ENCODE data around the gene PTH1R. TPM values are rescaled to one million over a fixed set of nuclear protein-coding genes. Genes with fewer than 3 reads are reported as not detected.
A peak's percentile ranks its signal among the peaks of the same experiment; 100 is the strongest.

Gene PTH1R
- polyA plus RNA-seq, 1 donor (not counting 4 experiments of a cell fraction or from before 2014, with no cell fraction given), result not detected

DNA sequence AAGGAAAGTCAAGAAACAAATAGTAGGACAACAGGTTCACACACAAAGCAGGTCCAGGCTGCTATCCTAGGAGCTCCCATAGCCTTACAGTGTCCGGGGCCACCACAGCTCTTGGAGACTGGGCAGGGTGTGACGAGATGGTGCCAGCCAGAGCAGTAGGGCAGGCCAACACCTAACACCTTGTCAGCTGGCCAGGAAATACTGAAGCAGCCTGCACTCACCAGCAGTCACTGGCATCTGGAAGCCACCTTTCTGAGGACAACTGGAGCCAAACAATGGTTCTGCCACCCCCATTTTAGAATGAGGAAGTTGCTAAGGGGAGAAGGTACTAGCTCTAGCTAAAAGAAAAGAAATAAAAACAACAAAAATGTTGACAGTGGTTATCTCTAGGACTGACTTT is 51.8 kb downstream of the PTH1R start:
- no peaks in the 10 kb centered on the region for H3K27me3 ChIP-seq (ENCODE audit: control insufficient read depth, extremely low read depth, insufficient read depth, low read length)
- H3K4me2 ChIP-seq (ENCODE audit: control insufficient read depth, extremely low read depth, insufficient read depth, low read depth, low read length), result no peak overlapping the region
- FAIRE-seq (no peak), DNase-seq (ENCODE audit: low read depth, low spot score) (no peak)
- H3K9ac ChIP-seq (ENCODE audit: control insufficient read depth, extremely low read depth, insufficient read depth, low read length), result no peak overlapping the region
- peaks cover 55% of the 10 kb centered on the region for H3K79me2 ChIP-seq (ENCODE audit: control insufficient read depth, insufficient read depth, low read length)
- no peak overlapping the region for H3K4me3 ChIP-seq (ENCODE audit: control insufficient read depth in 2 of 3, extremely low read depth in 1 of 3, insufficient read depth in 2 of 3, low read depth in 1 of 3, low read length in 3 of 3)
- no peaks in the 10 kb centered on the region for H4K20me1 ChIP-seq (ENCODE audit: control insufficient read depth, extremely low read depth, insufficient read depth, low read length)
- H3K4me1 ChIP-seq (ENCODE audit: control insufficient read depth, extremely low read depth, insufficient read depth, low read length), result peaks cover 31% of the 10 kb centered on the region
- no peaks in the 10 kb centered on the region for H3K9me3 ChIP-seq (ENCODE audit: control insufficient read depth, low read depth, low read length)
- peaks cover 9% of the 10 kb centered on the region for H3K9me1 ChIP-seq (ENCODE audit: control insufficient read depth, extremely low read depth, insufficient read depth, low read length)
- TF ChIP-seq, protein P1, sequence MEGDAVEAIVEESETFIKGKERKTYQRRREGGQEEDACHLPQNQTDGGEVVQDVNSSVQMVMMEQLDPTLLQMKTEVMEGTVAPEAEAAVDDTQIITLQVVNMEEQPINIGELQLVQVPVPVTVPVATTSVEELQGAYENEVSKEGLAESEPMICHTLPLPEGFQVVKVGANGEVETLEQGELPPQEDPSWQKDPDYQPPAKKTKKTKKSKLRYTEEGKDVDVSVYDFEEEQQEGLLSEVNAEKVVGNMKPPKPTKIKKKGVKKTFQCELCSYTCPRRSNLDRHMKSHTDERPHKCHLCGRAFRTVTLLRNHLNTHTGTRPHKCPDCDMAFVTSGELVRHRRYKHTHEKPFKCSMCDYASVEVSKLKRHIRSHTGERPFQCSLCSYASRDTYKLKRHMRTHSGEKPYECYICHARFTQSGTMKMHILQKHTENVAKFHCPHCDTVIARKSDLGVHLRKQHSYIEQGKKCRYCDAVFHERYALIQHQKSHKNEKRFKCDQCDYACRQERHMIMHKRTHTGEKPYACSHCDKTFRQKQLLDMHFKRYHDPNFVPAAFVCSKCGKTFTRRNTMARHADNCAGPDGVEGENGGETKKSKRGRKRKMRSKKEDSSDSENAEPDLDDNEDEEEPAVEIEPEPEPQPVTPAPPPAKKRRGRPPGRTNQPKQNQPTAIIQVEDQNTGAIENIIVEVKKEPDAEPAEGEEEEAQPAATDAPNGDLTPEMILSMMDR (optimal IDR thresholded peaks at IDR 0.05 in 1 of 3, IDR thresholded peaks at IDR 0.05 in 1 of 3, conservative IDR thresholded peaks at IDR 0.05 in 1 of 3; ENCODE audit: extremely low read depth in 1 of 3, insufficient read depth in 2 of 3, low read length in 3 of 3), result no peak
- no peak for TF ChIP-seq EZH2 (IDR thresholded peaks at IDR 0.05; ENCODE audit: low read length)
- H2AFZ ChIP-seq (ENCODE audit: control insufficient read depth, low read length), result no peak overlapping the region
- dilution Hi-C loops (cut with MboI; ENCODE audit: extremely low pct_ligation_motif_present, low sequenced_read_pairs), result no loop called here
- no peak overlapping the region for H3K27ac ChIP-seq (ENCODE audit: control insufficient read depth, insufficient read depth, low read length)
- peaks cover 19 to 29% of the 10 kb centered on the region in 2 experiments for H3K36me3 ChIP-seq (ENCODE audit: control insufficient read depth in 2 of 2, extremely low read depth in 1 of 2, insufficient read depth in 2 of 2, low read length in 2 of 2)

DNA sequence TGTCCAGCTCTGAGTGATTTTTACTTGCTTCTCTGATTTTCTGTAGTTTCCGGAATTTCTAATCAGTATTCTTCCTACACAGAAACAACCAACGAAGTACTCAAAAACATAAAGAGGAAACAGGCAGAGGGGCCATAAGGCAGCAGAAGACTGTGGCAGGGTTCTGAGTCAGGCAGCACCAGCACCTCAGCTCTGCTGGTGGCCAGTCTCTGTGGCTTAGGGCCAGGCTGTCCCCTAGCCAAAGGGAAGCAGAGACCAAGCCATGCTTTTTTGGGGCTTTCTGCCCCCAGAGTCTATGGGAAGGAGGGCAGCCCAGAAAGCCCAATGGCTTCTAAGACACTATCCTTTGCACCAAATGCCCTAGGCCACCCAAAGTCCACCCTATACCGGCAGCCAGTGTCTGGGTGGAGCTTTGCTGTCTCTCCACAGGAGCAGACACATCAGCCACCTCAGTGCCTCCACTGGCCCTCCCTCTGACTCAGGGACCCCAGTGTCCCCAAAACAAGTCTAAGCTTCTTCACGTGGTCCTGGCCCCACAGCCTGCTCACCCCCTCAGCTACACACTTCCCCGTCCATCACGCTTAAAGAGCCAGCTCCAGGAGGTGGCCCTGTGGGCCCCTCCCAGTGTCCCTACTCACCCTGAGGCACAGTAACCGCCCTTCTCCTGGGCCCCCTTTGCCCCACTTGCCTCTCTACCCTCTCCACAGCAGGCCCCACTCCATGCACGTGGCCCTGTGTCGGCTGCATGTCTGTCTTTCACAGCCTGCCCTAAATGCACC is 52.8 kb downstream of the PTH1R start:
- H2AFZ ChIP-seq (ENCODE audit: control insufficient read depth, low read length), result no peak overlapping the region
- no peak for TF ChIP-seq EZH2 (IDR thresholded peaks at IDR 0.05; ENCODE audit: low read length)
- H3K9ac ChIP-seq (ENCODE audit: control insufficient read depth, extremely low read depth, insufficient read depth, low read length), result no peak overlapping the region
- no peaks in the 10 kb centered on the region for H3K9me3 ChIP-seq (ENCODE audit: control insufficient read depth, low read depth, low read length)
- dilution Hi-C loops (cut with MboI; ENCODE audit: extremely low pct_ligation_motif_present, low sequenced_read_pairs), result no loop called here
- DNase-seq (ENCODE audit: low read depth, low spot score) (no peak), FAIRE-seq (no peak)
- no peak overlapping the region for H3K4me3 ChIP-seq (ENCODE audit: control insufficient read depth in 2 of 3, extremely low read depth in 1 of 3, insufficient read depth in 2 of 3, low read depth in 1 of 3, low read length in 3 of 3)
- peaks cover 13 to 26% of the 10 kb centered on the region in 2 experiments for H3K36me3 ChIP-seq (ENCODE audit: control insufficient read depth in 2 of 2, extremely low read depth in 1 of 2, insufficient read depth in 2 of 2, low read length in 2 of 2)
- H3K9me1 ChIP-seq (ENCODE audit: control insufficient read depth, extremely low read depth, insufficient read depth, low read length), result peaks cover 9% of the 10 kb centered on the region
- peaks cover 41% of the 10 kb centered on the region for H3K4me1 ChIP-seq (ENCODE audit: control insufficient read depth, extremely low read depth, insufficient read depth, low read length)
- H3K79me2 ChIP-seq (ENCODE audit: control insufficient read depth, insufficient read depth, low read length), result peaks cover 55% of the 10 kb centered on the region
- no peaks in the 10 kb centered on the region for H3K27me3 ChIP-seq (ENCODE audit: control insufficient read depth, extremely low read depth, insufficient read depth, low read length)
- H3K27ac ChIP-seq (ENCODE audit: control insufficient read depth, insufficient read depth, low read length), result peak overlapping the region; percentile 16
- no peak overlapping the region for H3K4me2 ChIP-seq (ENCODE audit: control insufficient read depth, extremely low read depth, insufficient read depth, low read depth, low read length)
- H4K20me1 ChIP-seq (ENCODE audit: control insufficient read depth, extremely low read depth, insufficient read depth, low read length), result no peaks in the 10 kb centered on the region
